GM23338 (cell line): ENCODE measurements around the gene PLD1. TPM values are rescaled to one million over a fixed set of nuclear protein-coding genes. Genes with fewer than 3 reads are reported as not detected.

Experiments
- ATAC-seq: fragments of 200-7000 bp; cut with Tn5 transposase; 3 replicates; pipeline ENCODE4 v1.9.1; 2020
- DNase-seq: peaks from one replicate; pipeline ENCODE4 v3.0.0-alpha.2; 2015; ENCODE audit warnings: low spot score
- H2AFZ ChIP-seq: fragments of 200-600 bp; sonication (generic); 2 replicates; pipeline ENCODE4 v1.8.0; 2016; ENCODE audit warnings: antibody characterized with exemption, mild to moderate bottlenecking, moderate library complexity
- H3F3A ChIP-seq: fragments of 200-600 bp; sonication (generic); replicated peaks from 2 replicates; pipeline ENCODE4 v1.8.0; 2017; ENCODE audit warnings: antibody characterized with exemption, mixed run types, low read depth
- H3K27ac ChIP-seq: fragments of 200-600 bp; sonication (generic); 2 replicates; pipeline ENCODE4 v1.6.1; 2016; ENCODE audit warnings: low read depth
- H3K27me3 ChIP-seq: fragments of 200-600 bp; sonication (generic); 2 replicates; pipeline ENCODE4 v1.8.0; 2016; ENCODE audit warnings: mild to moderate bottlenecking, mixed run types, moderate library complexity; ENCODE audit not compliant: insufficient read depth
- H3K36me3 ChIP-seq: fragments of 200-600 bp; sonication (generic); 2 replicates; pipeline ENCODE4 v1.8.0; 2016; ENCODE audit warnings: mild to moderate bottlenecking; ENCODE audit not compliant: insufficient read depth
- H3K4me1 ChIP-seq: fragments of 200-600 bp; sonication (generic); 2 replicates; pipeline ENCODE4 v1.8.0; 2016; ENCODE audit warnings: mild to moderate bottlenecking, moderate library complexity; ENCODE audit not compliant: insufficient read depth
- H3K4me2 ChIP-seq: fragments of 200-600 bp; sonication (generic); 2 replicates; pipeline ENCODE4 v1.7.1; 2017; ENCODE audit warnings: mixed run types
- H3K4me3 ChIP-seq: fragments of 200-600 bp; sonication (generic); 2 replicates; pipeline ENCODE4 v1.6.1; 2016; ENCODE audit warnings: mixed run types
- H3K79me2 ChIP-seq: fragments of 200-600 bp; sonication (generic); replicated peaks from 2 replicates; pipeline ENCODE4 v1.8.0; 2017; ENCODE audit warnings: mild to moderate bottlenecking; ENCODE audit not compliant: insufficient read depth
- H3K9me2 ChIP-seq: fragments of 200-600 bp; sonication (generic); 2 replicates; pipeline ENCODE4 v1.8.0; 2017; ENCODE audit not compliant: insufficient read depth
- H4K20me1 ChIP-seq: fragments of 200-600 bp; sonication (generic); replicated peaks from 2 replicates; pipeline ENCODE4 v1.8.0; 2017; ENCODE audit warnings: mild to moderate bottlenecking; ENCODE audit not compliant: insufficient read depth
- H3K27ac Mint-ChIP-seq: 2 replicates; pipeline ENCODE4 v1.8.0; 2020; ENCODE audit warnings: inconsistent platforms, mild to moderate bottlenecking, moderate library complexity, mixed read lengths
- H3K27me3 Mint-ChIP-seq: 3 replicates; pipeline ENCODE4 v1.8.0; 2022; ENCODE audit warnings: low read depth, mild to moderate bottlenecking, moderate library complexity, mixed read lengths, inconsistent platforms; ENCODE audit not compliant: insufficient read depth, poor library complexity
- H3K36me3 Mint-ChIP-seq: 3 replicates; pipeline ENCODE4 v1.8.0; 2021; ENCODE audit warnings: low read depth, mild to moderate bottlenecking, inconsistent platforms, moderate library complexity, mixed read lengths
- H3K4me1 Mint-ChIP-seq: 3 replicates; pipeline ENCODE4 v1.8.0; 2020; ENCODE audit warnings: mild to moderate bottlenecking, inconsistent platforms, mixed read lengths
- H3K4me3 Mint-ChIP-seq: 3 replicates; pipeline ENCODE4 v1.8.0; 2021; ENCODE audit warnings: moderate library complexity, mild to moderate bottlenecking, inconsistent platforms, mixed read lengths
- H3K9me3 Mint-ChIP-seq: 3 replicates; pipeline ENCODE4 v1.8.0; 2020; ENCODE audit warnings: moderate library complexity, mild to moderate bottlenecking, inconsistent platforms, mixed read lengths
- CREB1 ChIP-seq: fragments of 250-450 bp; sonication (Bioruptor Pico); IDR thresholded peaks from 2 replicates; pipeline ENCODE4 v1.5.0; 2020; ENCODE audit warnings: low read depth, mild to moderate bottlenecking, moderate library complexity
- EZH2 ChIP-seq: fragments of 200-600 bp; sonication (generic); IDR thresholded peaks from one replicate; pipeline ENCODE4 v1.8.0; 2017; ENCODE audit warnings: antibody characterized with exemption, mild to moderate bottlenecking, low read depth; ENCODE audit not compliant: unreplicated experiment
- JUNB ChIP-seq: IDR thresholded peaks from one replicate; pipeline ENCODE4 v1.6.1; 2016; ENCODE audit warnings: antibody characterized with exemption; ENCODE audit not compliant: unreplicated experiment
- NANOG ChIP-seq: IDR thresholded peaks from 2 replicates; pipeline ENCODE4 v1.6.1; 2016; ENCODE audit warnings: antibody characterized with exemption, borderline replicate concordance
- STAT1 ChIP-seq: IDR thresholded peaks from one replicate; pipeline ENCODE4 v1.6.1; 2016; ENCODE audit warnings: antibody characterized with exemption; ENCODE audit not compliant: unreplicated experiment
- polyA plus RNA-seq: library from polyadenylated mRNA; unstranded; fragments of >200 nt; fragmentation: Nextera tagmentation; extraction: Ambion mirVana; gene quantifications from 2 replicates; pipeline ENCODE4 v1.2.1, GENCODE V29; 2016
- total RNA-seq: library from RNA; depleted of rRNA; stranded (reverse); fragments of >200 nt; shearing (Covaris generic); gene quantifications from 2 replicates; pipeline ENCODE4 v1.2.3, GENCODE V29; 2014
- TF ChIP-seq, protein P1 (sequence below): fragments of 250-450 bp; sonication (Bioruptor Pico); IDR thresholded peaks from 2 replicates; pipeline ENCODE4 v1.5.0; 2020; ENCODE audit warnings: mild to moderate bottlenecking, moderate library complexity
- TF ChIP-seq, protein P2 (sequence below), 2 experiments: fragments of 200-600 bp in 1 of 2; sonication (generic) in 1 of 2; conservative IDR thresholded peaks; 2 replicates each; pipeline versions ENCODE4 v1.5.1 to v1.6.1; 2016 to 2017; ENCODE audit warnings: antibody characterized with exemption in 2 of 2, low read depth in 2 of 2, mild to moderate bottlenecking in 2 of 2, moderate library complexity in 1 of 2
- TF ChIP-seq, protein P3 (sequence below): IDR thresholded peaks from 2 replicates; pipeline ENCODE4 v1.6.1; 2016; ENCODE audit warnings: antibody characterized with exemption

The PLD1 gene
- total and polyA plus RNA-seq, 2 experiments from 2014 or later: 1.4 to 2.2 TPM

DNA sequence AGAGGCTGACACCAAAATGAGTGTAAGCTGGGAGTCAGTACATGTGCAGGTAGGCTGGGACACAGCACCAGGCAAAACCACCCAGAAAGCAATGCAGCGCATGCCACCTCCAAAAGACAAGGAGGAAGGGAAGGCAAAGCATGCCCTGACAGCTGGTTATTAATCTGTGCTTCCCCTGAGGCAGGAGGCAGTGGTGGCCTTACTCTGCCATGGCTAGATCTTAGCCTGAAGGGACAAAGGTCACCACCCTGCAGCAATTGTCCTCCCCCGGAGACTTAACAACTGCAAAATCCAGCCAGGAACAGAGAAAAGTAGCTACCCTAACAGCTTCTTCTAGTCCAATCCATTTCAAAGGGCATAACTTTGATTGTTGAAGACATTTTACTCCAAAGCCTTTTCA lies 73.7 kb downstream of the PLD1 start:
- Histone ChIP-seq H3K36me3 (no peaks in the 10 kb centered on the region), H3K4me3 (no peak overlapping the region), H3K27ac (no peak overlapping the region), H3K79me2 (no peaks in the 10 kb centered on the region), H2AFZ (no peak overlapping the region), H3K4me1 (peaks cover 10% of the 10 kb centered on the region), H3F3A (no peaks in the 10 kb centered on the region), H3K4me2 (no peak overlapping the region), H3K27me3 (no peaks in the 10 kb centered on the region), H4K20me1 (no peaks in the 10 kb centered on the region), H3K9me2 (no peaks in the 10 kb centered on the region)
- H3K27me3 Mint-ChIP-seq: peaks cover under 1% of the 10 kb centered on the region
- no peak overlapping the region for H3K27ac Mint-ChIP-seq
- peaks cover 14% of the 10 kb centered on the region for H3K4me1 Mint-ChIP-seq
- H3K4me3 Mint-ChIP-seq: no peak overlapping the region
- DNase-seq (no peak), ATAC-seq (no peak)
- no peaks in the 10 kb centered on the region for H3K9me3 Mint-ChIP-seq
- no peaks in the 10 kb centered on the region for H3K36me3 Mint-ChIP-seq
- TF ChIP-seq, protein P1, sequence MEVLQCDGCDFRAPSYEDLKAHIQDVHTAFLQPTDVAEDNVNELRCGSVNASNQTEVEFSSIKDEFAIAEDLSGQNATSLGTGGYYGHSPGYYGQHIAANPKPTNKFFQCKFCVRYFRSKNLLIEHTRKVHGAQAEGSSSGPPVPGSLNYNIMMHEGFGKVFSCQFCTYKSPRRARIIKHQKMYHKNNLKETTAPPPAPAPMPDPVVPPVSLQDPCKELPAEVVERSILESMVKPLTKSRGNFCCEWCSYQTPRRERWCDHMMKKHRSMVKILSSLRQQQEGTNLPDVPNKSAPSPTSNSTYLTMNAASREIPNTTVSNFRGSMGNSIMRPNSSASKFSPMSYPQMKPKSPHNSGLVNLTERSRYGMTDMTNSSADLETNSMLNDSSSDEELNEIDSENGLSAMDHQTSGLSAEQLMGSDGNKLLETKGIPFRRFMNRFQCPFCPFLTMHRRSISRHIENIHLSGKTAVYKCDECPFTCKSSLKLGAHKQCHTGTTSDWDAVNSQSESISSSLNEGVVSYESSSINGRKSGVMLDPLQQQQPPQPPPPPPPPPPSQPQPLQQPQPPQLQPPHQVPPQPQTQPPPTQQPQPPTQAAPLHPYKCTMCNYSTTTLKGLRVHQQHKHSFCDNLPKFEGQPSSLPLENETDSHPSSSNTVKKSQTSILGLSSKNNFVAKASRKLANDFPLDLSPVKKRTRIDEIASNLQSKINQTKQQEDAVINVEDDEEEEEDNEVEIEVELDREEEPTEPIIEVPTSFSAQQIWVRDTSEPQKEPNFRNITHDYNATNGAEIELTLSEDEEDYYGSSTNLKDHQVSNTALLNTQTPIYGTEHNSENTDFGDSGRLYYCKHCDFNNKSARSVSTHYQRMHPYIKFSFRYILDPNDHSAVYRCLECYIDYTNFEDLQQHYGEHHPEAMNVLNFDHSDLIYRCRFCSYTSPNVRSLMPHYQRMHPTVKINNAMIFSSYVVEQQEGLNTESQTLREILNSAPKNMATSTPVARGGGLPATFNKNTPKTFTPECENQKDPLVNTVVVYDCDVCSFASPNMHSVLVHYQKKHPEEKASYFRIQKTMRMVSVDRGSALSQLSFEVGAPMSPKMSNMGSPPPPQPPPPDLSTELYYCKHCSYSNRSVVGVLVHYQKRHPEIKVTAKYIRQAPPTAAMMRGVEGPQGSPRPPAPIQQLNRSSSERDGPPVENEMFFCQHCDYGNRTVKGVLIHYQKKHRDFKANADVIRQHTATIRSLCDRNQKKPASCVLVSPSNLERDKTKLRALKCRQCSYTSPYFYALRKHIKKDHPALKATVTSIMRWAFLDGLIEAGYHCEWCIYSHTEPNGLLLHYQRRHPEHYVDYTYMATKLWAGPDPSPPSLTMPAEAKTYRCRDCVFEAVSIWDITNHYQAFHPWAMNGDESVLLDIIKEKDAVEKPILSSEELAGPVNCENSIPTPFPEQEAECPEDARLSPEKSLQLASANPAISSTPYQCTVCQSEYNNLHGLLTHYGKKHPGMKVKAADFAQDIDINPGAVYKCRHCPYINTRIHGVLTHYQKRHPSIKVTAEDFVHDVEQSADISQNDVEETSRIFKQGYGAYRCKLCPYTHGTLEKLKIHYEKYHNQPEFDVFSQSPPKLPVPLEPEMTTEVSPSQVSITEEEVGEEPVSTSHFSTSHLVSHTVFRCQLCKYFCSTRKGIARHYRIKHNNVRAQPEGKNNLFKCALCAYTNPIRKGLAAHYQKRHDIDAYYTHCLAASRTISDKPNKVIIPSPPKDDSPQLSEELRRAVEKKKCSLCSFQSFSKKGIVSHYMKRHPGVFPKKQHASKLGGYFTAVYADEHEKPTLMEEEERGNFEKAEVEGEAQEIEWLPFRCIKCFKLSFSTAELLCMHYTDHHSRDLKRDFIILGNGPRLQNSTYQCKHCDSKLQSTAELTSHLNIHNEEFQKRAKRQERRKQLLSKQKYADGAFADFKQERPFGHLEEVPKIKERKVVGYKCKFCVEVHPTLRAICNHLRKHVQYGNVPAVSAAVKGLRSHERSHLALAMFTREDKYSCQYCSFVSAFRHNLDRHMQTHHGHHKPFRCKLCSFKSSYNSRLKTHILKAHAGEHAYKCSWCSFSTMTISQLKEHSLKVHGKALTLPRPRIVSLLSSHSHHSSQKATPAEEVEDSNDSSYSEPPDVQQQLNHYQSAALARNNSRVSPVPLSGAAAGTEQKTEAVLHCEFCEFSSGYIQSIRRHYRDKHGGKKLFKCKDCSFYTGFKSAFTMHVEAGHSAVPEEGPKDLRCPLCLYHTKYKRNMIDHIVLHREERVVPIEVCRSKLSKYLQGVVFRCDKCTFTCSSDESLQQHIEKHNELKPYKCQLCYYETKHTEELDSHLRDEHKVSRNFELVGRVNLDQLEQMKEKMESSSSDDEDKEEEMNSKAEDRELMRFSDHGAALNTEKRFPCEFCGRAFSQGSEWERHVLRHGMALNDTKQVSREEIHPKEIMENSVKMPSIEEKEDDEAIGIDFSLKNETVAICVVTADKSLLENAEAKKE (CRISPR knock-in tag): no peak
- TF ChIP-seq STAT1 (no peak), EZH2 (no peak), NANOG (no peak), CREB1 (CRISPR knock-in tag) (no peak), JUNB (no peak)
- TF ChIP-seq, protein P2, sequence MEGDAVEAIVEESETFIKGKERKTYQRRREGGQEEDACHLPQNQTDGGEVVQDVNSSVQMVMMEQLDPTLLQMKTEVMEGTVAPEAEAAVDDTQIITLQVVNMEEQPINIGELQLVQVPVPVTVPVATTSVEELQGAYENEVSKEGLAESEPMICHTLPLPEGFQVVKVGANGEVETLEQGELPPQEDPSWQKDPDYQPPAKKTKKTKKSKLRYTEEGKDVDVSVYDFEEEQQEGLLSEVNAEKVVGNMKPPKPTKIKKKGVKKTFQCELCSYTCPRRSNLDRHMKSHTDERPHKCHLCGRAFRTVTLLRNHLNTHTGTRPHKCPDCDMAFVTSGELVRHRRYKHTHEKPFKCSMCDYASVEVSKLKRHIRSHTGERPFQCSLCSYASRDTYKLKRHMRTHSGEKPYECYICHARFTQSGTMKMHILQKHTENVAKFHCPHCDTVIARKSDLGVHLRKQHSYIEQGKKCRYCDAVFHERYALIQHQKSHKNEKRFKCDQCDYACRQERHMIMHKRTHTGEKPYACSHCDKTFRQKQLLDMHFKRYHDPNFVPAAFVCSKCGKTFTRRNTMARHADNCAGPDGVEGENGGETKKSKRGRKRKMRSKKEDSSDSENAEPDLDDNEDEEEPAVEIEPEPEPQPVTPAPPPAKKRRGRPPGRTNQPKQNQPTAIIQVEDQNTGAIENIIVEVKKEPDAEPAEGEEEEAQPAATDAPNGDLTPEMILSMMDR (conservative IDR thresholded peaks at IDR 0.05; ENCODE audit: low read depth in 2 of 2): no peak
- TF ChIP-seq, protein P3, sequence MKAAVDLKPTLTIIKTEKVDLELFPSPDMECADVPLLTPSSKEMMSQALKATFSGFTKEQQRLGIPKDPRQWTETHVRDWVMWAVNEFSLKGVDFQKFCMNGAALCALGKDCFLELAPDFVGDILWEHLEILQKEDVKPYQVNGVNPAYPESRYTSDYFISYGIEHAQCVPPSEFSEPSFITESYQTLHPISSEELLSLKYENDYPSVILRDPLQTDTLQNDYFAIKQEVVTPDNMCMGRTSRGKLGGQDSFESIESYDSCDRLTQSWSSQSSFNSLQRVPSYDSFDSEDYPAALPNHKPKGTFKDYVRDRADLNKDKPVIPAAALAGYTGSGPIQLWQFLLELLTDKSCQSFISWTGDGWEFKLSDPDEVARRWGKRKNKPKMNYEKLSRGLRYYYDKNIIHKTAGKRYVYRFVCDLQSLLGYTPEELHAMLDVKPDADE: no peak
